ENCODE data around the gene NOTCH4. TPM values are rescaled to one million over a fixed set of nuclear protein-coding genes. Genes with fewer than 3 reads are reported as not detected.

NOTCH4 gene
- total RNA-seq, 1 experiment from 2014 or later, result 0.43 TPM

DNA sequence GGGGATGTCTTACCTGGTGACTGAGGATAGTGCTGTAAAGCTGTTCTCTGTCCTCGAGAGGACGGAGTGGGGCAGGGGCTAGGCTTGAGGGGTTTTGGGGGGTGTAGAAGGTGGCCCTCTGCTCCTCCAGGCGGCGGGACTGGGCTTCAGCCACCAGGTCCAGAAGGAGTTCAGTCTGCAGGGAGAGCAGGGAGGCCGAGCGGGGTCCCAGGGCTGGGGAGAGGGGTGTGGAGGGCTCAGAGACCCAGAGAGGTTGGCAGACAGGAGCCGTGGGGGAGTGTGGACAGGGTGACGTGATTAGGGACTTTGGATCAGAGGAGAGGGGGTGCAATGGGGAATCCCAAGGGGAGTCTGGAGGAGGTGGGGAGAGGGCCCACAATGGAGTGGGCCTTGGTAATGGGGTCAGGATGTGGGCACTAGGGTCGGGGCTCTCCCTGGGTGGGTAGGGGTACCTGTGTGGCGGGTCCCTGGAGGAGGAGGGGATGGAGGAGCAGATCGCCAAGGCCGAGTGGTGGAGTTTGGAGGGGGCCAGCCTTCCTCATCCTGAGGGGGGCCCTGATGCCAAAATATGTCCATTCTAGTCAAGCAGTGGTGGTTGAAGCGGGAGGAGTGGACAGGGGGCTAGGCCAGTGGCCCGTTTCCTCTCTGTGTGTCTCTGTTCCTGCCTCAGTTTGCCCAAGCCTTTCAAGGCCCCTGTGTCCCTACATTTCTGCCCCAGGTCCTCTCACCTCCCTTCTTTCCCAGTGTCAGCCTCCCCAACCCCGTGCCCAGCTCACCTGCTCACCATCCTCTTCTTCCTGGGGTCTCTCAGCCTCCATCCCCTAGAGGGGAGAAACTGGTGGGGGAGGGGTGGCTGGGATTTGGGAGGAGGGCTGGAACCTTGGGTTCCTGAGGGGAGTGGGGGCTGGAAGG lies 31.9 kb downstream of the NOTCH4 start:
- Mint-ChIP-seq H3K27ac (ENCODE audit: unreplicated experiment) (no peak overlapping the region), H3K27me3 (ENCODE audit: insufficient read depth, unreplicated experiment) (no peaks in the 10 kb centered on the region), H3K4me1 (ENCODE audit: low read depth, unreplicated experiment) (peaks cover 25% of the 10 kb centered on the region), H3K9me3 (ENCODE audit: unreplicated experiment) (no peaks in the 10 kb centered on the region), H3K36me3 (ENCODE audit: insufficient read depth, unreplicated experiment) (peaks cover 28% of the 10 kb centered on the region), H3K4me3 (ENCODE audit: unreplicated experiment) (no peak overlapping the region)
- no TSS peak for BruUV-seq (replicated peaks)
- Histone ChIP-seq H3K9me3 (no peaks in the 10 kb centered on the region), H3K4me1 (peaks cover 23% of the 10 kb centered on the region), H3K36me3 (ENCODE audit: control insufficient read depth, insufficient read depth, low read length) (peaks cover 2% of the 10 kb centered on the region; the same call in 1 of the 2 replicates), H3K4me3 (ENCODE audit: low read depth, low read length) (no peak overlapping the region), H3K27me3 (replicated peaks; ENCODE audit: control insufficient read depth, insufficient read depth, low read length) (no peaks in the 10 kb centered on the region)
- ChIA-PET CTCF (interaction anchor here (0.5 to 1.4 kb wide), 2 partner anchors 14 to 64 kb away, joined by 3 read pairs; partner anchors contain the start of gene ATF6B), POLR2A (no interaction called here)
- intact Hi-C loops (cut with micrococcal nuclease; ENCODE audit: unreplicated experiment), result loop anchor here (10.0 kb wide), 1 partner anchor 773 kb away; the partner anchor contains the start of gene BRD2
- no peak for DNase-seq
- TF ChIP-seq, protein P1, sequence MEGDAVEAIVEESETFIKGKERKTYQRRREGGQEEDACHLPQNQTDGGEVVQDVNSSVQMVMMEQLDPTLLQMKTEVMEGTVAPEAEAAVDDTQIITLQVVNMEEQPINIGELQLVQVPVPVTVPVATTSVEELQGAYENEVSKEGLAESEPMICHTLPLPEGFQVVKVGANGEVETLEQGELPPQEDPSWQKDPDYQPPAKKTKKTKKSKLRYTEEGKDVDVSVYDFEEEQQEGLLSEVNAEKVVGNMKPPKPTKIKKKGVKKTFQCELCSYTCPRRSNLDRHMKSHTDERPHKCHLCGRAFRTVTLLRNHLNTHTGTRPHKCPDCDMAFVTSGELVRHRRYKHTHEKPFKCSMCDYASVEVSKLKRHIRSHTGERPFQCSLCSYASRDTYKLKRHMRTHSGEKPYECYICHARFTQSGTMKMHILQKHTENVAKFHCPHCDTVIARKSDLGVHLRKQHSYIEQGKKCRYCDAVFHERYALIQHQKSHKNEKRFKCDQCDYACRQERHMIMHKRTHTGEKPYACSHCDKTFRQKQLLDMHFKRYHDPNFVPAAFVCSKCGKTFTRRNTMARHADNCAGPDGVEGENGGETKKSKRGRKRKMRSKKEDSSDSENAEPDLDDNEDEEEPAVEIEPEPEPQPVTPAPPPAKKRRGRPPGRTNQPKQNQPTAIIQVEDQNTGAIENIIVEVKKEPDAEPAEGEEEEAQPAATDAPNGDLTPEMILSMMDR (IDR thresholded peaks at IDR 0.05; ENCODE audit: insufficient read depth in 1 of 2, low read depth in 1 of 2, low read length in 1 of 2, severe bottlenecking in 1 of 2, unreplicated experiment in 1 of 2), result no peak

DNA sequence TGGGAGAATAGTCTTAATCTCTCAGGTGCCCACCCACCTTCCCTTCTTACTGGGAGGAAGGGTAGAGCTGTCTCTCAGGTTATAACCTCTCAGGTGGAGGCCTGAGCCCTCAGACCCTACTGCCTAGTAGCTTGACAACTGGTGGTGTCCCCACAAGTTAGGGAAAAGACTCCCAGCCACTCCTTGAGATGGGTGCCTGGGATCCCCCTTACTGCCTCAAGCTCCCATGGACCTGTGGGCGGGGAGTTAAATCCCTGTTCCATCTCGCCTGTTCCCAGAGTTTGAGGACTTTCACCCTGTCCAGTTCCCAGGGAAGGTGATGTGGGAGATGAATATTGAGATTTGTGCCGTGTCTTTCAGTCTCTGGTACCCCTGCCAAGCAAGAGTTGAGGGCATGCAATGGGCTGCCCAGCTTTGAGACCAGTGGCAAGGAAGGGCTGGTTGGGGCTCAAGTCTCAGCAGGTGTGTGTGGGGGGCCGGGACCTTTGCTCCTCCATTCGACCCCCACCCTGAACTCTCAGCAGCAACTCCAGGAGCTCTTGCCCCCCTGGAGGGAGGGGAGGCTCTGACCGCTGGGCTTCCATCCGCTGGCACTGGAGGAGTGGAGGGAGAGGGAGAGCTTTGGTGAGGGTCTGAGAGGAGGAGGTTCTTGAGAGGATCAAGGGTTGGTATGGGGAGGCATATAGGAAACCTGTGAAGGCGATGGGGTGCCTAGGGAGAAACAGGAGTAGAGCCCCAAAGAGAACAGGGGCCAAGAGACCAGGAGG lies 32.8 kb downstream of the NOTCH4 start:
- H3K9me3 ChIP-seq, result no peaks in the 10 kb centered on the region
- H3K36me3 ChIP-seq (ENCODE audit: control insufficient read depth, insufficient read depth, low read length), result peaks cover 2% of the 10 kb centered on the region; the same call in 1 of the 2 replicates
- Mint-ChIP-seq H3K27me3 (ENCODE audit: insufficient read depth, unreplicated experiment) (no peaks in the 10 kb centered on the region), H3K36me3 (ENCODE audit: insufficient read depth, unreplicated experiment) (peaks cover 36% of the 10 kb centered on the region), H3K4me3 (ENCODE audit: unreplicated experiment) (peak overlapping the region; percentile 83), H3K4me1 (ENCODE audit: low read depth, unreplicated experiment) (peaks cover 26% of the 10 kb centered on the region), H3K9me3 (ENCODE audit: unreplicated experiment) (no peaks in the 10 kb centered on the region), H3K27ac (ENCODE audit: unreplicated experiment) (no peak overlapping the region)
- CTCF ChIA-PET, result interaction anchor here (0.5 to 1.2 kb wide), 2 partner anchors 63 to 74 kb away, joined by 3 read pairs; partner anchors contain the start of gene ATF6B
- intact Hi-C loops (cut with micrococcal nuclease; ENCODE audit: unreplicated experiment), result loop anchor here (1.0 to 10.0 kb wide), 2 partner anchors 13 to 774 kb away; partner anchors contain the start of genes BRD2 and RNF5
- POLR2A ChIA-PET, result interaction anchor here (0.8 kb wide), 1 partner anchor 781 kb away, joined by 5 read pairs; no protein-coding TSS in a partner anchor
- H3K4me3 ChIP-seq (ENCODE audit: low read depth, low read length), result peak overlapping the region; percentile 62
- H3K27me3 ChIP-seq (replicated peaks; ENCODE audit: control insufficient read depth, insufficient read depth, low read length), result no peaks in the 10 kb centered on the region
- BruUV-seq (replicated peaks), result no TSS peak
- peaks cover 19% of the 10 kb centered on the region for H3K4me1 ChIP-seq
- DNase-seq, result no peak
- TF ChIP-seq, protein P1 (IDR thresholded peaks at IDR 0.05; ENCODE audit: insufficient read depth in 1 of 2, low read depth in 1 of 2, low read length in 1 of 2, severe bottlenecking in 1 of 2, unreplicated experiment in 1 of 2), result no peak

All from Caco-2 (cell line).